Effector memory CD8-positive, alpha-beta T cell (primary cell): Measurements from ENCODE around the gene VPREB3.
A peak's percentile ranks its signal among the peaks of the same experiment; 100 is the strongest.
"Not testable (repeated sequence)": the region's sequence is repeated elsewhere in the genome, so short reads cannot be mapped to it uniquely, and the experiment has no call there.

Source experiments
- ATAC-seq: fragments of 150-1000 bp; cut with Tn5 transposase; replicated peaks from 2 replicates; pipeline ENCODE4 v1.10.0; 2021; ENCODE audit warnings: mild to moderate bottlenecking, moderate library complexity
- DNase-seq, 3 experiments: peaks; one replicate each; pipeline ENCODE4 v3.0.0; 2021
- H3K27ac Mint-ChIP-seq, 2 donors: one replicate each; pipeline ENCODE4 v1.8.0; 2022; ENCODE audit warnings: mild to moderate bottlenecking in 2 of 2, mixed read lengths in 2 of 2, moderate library complexity in 2 of 2
- H3K27me3 Mint-ChIP-seq, 2 donors: one replicate each; pipeline ENCODE4 v1.8.0; 2022; ENCODE audit warnings: mixed read lengths in 2 of 2
- H3K36me3 Mint-ChIP-seq: one replicate; pipeline ENCODE4 v1.8.0; 2022; ENCODE audit warnings: mild to moderate bottlenecking, moderate library complexity, mixed read lengths; ENCODE audit not compliant: insufficient read depth
- H3K4me1 Mint-ChIP-seq, 2 donors: one replicate each; pipeline ENCODE4 v1.8.0; 2022; ENCODE audit warnings: low read depth in 2 of 2, mixed read lengths in 2 of 2
- H3K4me3 Mint-ChIP-seq, 2 donors: one replicate each; pipeline ENCODE4 v1.8.0; 2022; ENCODE audit warnings: mild to moderate bottlenecking in 2 of 2, mixed read lengths in 2 of 2, moderate library complexity in 2 of 2
- H3K9me3 Mint-ChIP-seq, 2 donors: one replicate each; pipeline ENCODE4 v1.8.0; 2022; ENCODE audit warnings: mixed read lengths in 2 of 2

Gene VPREB3

DNA sequence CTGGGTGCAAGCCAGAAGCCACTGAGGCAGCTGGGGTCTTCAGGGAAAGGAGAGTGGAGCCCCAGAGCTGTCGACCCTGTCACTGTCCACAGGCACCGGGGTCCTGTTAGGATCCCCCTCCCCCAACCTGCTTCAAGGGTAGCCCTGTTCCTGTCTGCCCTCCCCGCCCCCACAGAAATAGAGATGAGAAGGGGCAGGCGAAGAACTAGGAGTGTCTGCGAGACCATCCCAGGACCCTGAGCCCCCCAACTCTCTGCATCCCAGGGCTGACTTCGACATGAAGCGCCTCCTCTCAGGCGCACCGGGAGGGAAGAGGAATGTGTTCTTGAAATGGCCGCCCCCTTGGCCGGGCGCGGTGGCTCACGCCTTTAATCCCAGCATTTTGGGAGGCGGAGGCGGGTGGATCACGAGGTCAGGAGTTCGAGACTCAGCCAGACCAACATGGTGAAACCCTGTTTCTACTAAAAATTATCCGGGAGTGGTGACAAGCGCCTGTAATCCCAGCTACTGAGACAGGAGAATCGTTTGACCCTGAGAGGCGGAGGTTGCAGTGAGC lies 2.7 kb downstream of the VPREB3 start:
- Mint-ChIP-seq H3K36me3 (peaks cover 11% of the 10 kb centered on the region), H3K9me3 (no peaks in the 10 kb centered on the region), H3K27me3 (no peaks in the 10 kb centered on the region), H3K4me1 (peaks cover 13 to 17% of the 10 kb centered on the region in 2 donors), H3K27ac (peak overlapping the region; percentile 77 to 83), H3K4me3 (peak overlapping the region; percentile 86 to 87)
- DNase-seq (no peak), ATAC-seq (peak; percentile 1)

DNA sequence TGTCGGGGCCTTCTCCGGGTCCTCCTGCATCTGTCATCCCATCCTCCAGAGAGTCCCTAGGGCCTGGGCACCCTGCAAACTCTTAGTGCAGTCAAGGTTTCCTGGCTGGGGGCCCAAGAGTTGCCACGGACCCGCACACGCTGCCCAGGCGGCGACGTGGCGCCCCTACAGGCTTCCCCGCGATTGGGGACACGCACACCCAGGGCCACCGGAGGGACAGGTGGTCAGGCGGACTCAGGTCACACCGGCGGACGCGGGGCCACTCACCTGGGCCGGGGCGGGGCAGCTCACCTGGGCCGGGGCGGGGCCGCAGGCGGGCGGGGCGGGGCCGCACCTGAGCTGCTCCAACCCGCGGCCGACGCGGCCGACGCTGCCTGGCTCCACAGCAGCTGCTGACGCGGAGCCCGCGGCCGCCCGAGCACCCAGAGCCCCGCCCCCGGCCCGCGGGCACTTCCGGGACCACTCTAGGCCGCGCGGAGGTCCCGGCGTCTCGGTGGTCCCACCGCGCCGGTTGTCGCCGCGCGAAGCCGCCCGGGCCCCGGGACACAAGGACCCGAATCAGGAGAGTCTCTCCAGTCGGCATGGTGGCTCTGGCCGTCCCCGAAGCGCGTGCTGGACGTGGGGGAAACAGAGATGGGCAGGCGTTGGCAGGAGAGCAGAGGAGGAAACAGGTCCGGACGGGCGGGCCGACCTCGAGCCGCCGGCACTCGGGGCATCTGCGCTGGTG lies 3.3 kb downstream of the VPREB3 start, which contains the start of gene ZNF70:
Gene ZNF70 (minus strand): TSS at position 399 of the 727 bp plus-strand sequence. CDS start 5,972 bp downstream, outside the sequence.
- Mint-ChIP-seq H3K4me1 (peaks cover 13 to 17% of the 10 kb centered on the region in 2 donors), H3K27ac (peak within 1 kb of the TSS; percentile 77 to 83)
- ATAC-seq, result peak; percentile 99

DNA sequence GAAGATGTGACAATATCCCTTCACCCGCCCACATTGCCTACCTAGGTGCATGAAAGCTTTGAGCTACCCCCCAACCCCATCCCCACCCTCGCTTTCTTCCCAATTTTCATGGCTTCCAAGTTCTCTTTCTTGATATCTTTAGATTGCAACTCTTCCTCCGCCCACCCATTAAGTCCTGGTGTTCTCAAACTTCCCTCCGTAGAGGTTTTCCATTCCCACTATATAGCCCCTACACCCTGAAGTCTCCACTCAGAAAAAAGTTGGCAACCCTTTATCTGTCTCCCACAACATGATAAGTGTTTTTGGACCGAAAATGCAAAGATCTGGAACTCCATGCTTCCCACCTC lies 3.9 kb downstream of the VPREB3 start:
- no peaks in the 10 kb centered on the region for H3K9me3 Mint-ChIP-seq
- peaks cover 11% of the 10 kb centered on the region for H3K36me3 Mint-ChIP-seq
- peaks cover 14 to 17% of the 10 kb centered on the region in 2 donors for H3K4me1 Mint-ChIP-seq
- DNase-seq (no peak), ATAC-seq (no peak)
- peak overlapping the region; percentile 65 to 83 for H3K27ac Mint-ChIP-seq
- H3K4me3 Mint-ChIP-seq, result peak overlapping the region; percentile 86 to 87
- no peaks in the 10 kb centered on the region for H3K27me3 Mint-ChIP-seq

More for the DNA sequence above, 3.3 kb downstream of the VPREB3 start, which contains the start of gene ZNF70:
- peaks cover 11% of the 10 kb centered on the region for H3K36me3 Mint-ChIP-seq
- DNase-seq, result peak; percentile 81 to 83 (median 83)
- no peaks in the 10 kb centered on the region for H3K27me3 Mint-ChIP-seq
- H3K4me3 Mint-ChIP-seq, result peak within 1 kb of the TSS; percentile 86 to 87
- H3K9me3 Mint-ChIP-seq, result no peaks in the 10 kb centered on the region

DNA sequence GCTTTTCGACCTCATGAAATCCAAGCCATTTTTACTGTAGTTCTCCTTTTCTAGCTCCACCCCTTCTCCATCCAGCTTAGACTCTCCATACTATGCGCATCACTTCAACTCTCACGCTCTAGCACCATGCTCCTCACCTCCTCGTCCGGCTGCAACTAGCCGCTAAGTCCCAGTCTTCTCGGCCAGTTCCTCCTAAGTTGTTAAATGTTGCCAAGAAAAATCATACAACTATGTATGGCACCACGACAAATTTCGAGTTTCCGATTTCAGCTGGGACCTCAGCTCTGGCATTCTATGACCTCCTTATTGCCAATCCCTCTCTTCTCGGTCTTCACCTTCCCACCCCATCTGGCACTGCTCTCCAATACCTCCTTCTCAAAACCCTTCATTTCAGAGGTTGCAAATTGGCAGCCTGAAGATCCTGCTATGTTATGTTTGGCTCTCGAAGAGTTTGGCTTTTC lies 4.4 kb downstream of the VPREB3 start:
- Mint-ChIP-seq H3K4me3 (peak overlapping the region; percentile 86 to 87), H3K36me3 (peaks cover 14% of the 10 kb centered on the region), H3K4me1 (peaks cover 16 to 17% of the 10 kb centered on the region in 2 donors), H3K27ac (no peak overlapping the region), H3K27me3 (no peaks in the 10 kb centered on the region), H3K9me3 (no peaks in the 10 kb centered on the region)
- no peak for ATAC-seq
- DNase-seq, result no peak

DNA sequence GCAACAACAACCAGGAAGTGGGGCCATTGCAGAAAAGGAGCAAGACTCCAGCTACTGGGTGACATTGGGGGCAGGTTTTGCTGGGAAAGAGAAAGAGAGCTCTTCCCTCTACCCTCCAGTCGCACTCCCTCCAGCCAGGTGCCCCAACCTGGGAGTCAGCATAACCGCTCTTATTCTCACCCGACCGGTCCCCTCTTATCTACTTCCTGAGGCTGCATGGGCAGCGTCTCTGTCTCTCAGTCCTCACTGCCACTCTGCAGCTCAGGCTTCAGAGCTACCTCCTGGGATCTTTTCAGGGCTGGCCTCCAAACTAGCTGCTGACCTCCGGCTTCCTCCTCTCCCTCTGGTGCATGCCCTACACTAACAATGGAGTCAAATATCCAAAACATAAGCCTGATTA lies 8.4 kb downstream of the VPREB3 start:
- Mint-ChIP-seq H3K4me3 (no peak overlapping the region), H3K27me3 (no peaks in the 10 kb centered on the region), H3K27ac (peak overlapping the region in 1 of 2 donors; percentile 25), H3K36me3 (peaks cover 22% of the 10 kb centered on the region), H3K4me1 (peaks cover 13% of the 10 kb centered on the region in 2 donors), H3K9me3 (no peaks in the 10 kb centered on the region)
- ATAC-seq, result no peak
- DNase-seq, result no peak

DNA sequence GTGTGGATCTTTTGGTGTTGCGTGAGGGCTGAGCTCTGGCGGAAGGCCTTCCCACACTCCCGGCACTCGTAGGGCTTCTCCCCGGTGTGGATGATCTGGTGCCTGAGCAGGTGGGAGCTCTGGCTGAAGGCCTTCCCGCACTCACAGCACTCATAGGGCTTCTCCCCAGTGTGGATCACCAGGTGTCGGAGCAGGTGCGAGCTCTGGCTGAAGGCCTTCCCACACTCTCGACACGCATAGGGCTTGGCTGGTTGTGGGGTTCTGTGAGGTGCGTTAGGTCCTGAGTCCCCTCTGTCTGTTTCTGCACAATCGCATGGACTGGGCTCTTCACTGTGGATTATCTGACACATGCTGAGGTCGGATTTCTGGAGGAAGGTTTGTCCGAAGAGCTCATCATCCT lies 9.7 kb downstream of the VPREB3 start:
- ATAC-seq, result no peak
- Mint-ChIP-seq H3K27ac (peak overlapping the region in 1 of 2 donors; percentile 60), H3K9me3 (no peaks in the 10 kb centered on the region)

DNA sequence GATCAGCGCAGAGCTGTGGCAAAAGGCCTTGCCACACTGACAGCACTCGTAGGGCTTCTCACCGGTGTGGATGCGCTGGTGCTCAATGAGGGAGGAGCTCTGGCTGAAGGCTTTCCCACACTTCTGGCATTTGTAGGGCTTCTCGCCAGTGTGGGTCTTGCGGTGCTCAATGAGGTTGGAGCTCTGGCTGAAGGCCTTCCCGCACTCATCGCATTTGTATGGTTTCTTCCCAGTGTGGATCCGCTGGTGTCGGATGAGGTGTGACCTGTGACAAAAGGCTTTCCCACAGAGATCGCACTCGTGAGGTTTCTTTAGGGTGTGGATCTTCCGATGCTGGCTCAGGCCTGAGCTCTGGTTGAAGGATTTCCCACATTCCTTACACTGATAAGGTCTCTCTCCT lies 10.2 kb downstream of the VPREB3 start:
- no peak overlapping the region for H3K27ac Mint-ChIP-seq
- H3K4me3 Mint-ChIP-seq, result no peak overlapping the region
- DNase-seq (no peak), ATAC-seq (no peak)
- no peaks in the 10 kb centered on the region for H3K27me3 Mint-ChIP-seq
- H3K9me3 Mint-ChIP-seq, result no peaks in the 10 kb centered on the region
- peaks cover 0 to 3% of the 10 kb centered on the region in 2 donors for H3K4me1 Mint-ChIP-seq
- H3K36me3 Mint-ChIP-seq, result peaks cover 19% of the 10 kb centered on the region

More for the DNA sequence above, 9.7 kb downstream of the VPREB3 start:
- no peak for DNase-seq
- no peaks in the 10 kb centered on the region for H3K27me3 Mint-ChIP-seq
- H3K36me3 Mint-ChIP-seq, result peaks cover 19% of the 10 kb centered on the region
- no peak overlapping the region for H3K4me3 Mint-ChIP-seq
- H3K4me1 Mint-ChIP-seq, result peaks cover under 1 to 3% of the 10 kb centered on the region in 2 donors

DNA sequence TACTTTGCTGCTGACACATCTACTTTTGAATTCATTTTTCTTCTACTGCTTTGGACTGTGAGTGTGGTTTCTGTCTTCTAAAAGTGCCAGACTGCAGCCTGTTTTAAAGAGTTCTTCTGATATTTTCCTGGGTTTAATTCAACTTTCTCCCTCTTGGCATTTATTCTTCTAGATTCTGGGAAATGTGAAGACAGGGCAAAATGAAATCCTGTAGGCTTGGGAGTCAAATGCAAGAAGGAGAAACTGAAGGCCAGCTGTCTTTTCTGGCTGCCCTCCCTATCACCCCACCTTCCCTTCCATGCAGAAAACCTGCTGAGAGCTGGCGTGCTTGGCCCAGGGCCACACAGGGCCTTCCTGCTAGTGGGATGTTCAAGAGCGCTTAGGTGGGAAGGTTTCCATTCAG lies 10.9 kb downstream of the VPREB3 start:
- peaks cover 19% of the 10 kb centered on the region for H3K36me3 Mint-ChIP-seq
- DNase-seq (no peak), ATAC-seq (no peak)
- no peak overlapping the region for H3K4me3 Mint-ChIP-seq
- no peaks in the 10 kb centered on the region for H3K27me3 Mint-ChIP-seq
- peaks cover 0 to 3% of the 10 kb centered on the region in 2 donors for H3K4me1 Mint-ChIP-seq
- H3K27ac Mint-ChIP-seq, result no peak overlapping the region
- H3K9me3 Mint-ChIP-seq, result no peaks in the 10 kb centered on the region

DNA sequence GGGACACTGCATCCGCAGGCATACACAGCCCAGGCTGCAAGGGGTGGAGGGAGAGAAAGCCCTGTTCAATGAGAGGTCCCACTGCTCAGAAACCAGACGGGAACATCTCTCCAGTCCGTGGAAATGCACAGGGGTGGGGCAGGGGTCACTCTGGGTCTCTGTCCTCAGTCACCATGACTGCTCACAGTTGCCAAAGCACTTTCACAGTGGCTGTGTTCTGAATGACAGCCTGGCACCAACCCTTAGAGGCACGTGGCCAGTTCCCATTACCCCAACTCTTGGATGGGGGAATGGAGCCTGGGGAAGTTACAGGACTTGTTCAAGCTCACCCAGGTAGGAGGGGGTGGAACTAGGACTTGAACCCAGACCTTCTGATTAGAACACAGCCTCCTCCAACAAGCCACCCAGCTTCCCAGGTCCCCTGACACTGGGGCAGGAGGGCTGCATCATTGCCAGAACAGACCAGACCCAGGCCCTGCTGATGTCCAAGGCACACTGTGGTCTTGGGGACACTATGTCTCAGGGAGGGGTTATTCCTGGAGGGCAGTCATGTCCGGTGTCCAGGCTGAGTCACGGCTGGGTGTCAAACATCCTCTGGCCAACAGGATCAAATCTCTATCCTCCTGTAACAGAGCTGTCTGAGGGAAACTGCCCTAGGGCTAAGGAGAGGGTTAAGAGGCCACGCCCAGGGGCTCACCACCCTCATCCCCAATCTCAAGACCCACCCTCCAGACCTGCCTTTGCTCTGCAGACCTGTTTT lies 11.5 kb downstream of the VPREB3 start:
- Mint-ChIP-seq H3K4me1 (peaks cover 0 to 3% of the 10 kb centered on the region in 2 donors), H3K4me3 (no peak overlapping the region), H3K27me3 (no peaks in the 10 kb centered on the region), H3K27ac (no peak overlapping the region), H3K9me3 (no peaks in the 10 kb centered on the region), H3K36me3 (peaks cover 19% of the 10 kb centered on the region)
- DNase-seq (no peak), ATAC-seq (no peak)

DNA sequence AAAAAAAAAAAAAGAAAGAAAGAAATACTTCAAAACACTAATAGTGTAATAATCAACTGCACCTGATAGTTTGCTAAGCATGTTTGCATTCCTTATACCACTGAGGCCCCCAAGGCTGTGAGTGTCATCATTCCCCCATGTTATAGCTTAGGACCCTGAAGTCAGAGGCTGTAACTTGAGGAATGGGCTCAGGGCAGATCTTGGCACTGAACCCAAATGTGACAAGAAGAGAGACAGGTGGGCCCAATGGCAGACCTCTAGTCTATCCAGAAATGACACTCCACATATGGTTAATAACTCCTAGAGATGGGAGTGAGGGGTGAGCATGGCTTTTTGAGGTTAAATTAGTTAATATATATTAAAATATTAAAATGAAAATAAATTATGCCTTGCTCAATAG lies 16.5 kb downstream of the VPREB3 start:
- ATAC-seq (no peak), DNase-seq (no peak)
- Mint-ChIP-seq H3K4me3 (no peak overlapping the region), H3K36me3 (no peaks in the 10 kb centered on the region), H3K4me1 (no peaks in the 10 kb centered on the region), H3K9me3 (no peaks in the 10 kb centered on the region), H3K27ac (no peak overlapping the region), H3K27me3 (no peaks in the 10 kb centered on the region)

DNA sequence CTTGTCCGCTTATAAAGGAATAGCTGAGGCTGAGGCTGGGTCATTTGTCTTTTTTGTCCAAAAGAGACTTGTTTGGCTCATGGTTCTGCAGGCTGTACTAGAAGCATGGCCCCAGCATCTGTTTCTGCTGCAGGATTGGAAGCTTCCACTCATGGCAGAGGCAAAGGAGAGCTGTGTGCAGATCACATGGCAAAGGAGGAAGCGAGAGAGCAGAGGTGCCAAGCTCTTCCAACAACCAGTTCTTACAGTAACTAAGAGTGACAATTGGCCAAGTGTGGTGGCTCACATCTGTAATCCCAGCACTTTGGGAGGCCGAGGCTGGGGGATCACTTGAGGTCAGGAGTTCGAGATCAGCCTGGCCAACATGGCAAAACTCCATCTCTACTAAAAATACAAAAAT lies 26.1 kb downstream of the VPREB3 start:
- H3K9me3 Mint-ChIP-seq, H3K36me3 Mint-ChIP-seq, ATAC-seq, H3K4me3 Mint-ChIP-seq, DNase-seq, H3K27ac Mint-ChIP-seq, H3K4me1 Mint-ChIP-seq: not testable (repeated sequence)
- peaks cover 7 to 36% of the 10 kb centered on the region in 2 donors for H3K27me3 Mint-ChIP-seq

DNA sequence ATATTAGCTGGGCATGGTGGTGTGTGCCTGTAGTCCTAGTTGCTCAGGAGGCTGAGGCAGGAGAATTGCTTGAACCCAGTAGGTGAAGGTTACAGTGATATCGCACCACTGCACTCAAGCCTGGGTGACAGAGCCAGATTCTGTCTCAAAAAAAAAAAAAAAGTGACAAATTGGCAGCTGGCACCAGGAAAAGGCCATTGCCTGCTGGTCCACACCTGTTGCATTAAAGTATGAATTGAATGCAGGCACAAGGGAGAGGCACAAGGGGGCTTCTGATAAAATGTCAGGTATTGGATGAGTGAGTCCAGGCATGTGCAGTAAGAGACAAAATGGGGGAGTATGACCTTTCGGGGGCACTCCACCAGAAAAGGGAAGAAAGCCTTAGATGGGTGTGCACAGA lies 31.5 kb downstream of the VPREB3 start:
- Mint-ChIP-seq H3K9me3 (no peaks in the 10 kb centered on the region), H3K4me1 (no peaks in the 10 kb centered on the region), H3K36me3 (no peaks in the 10 kb centered on the region), H3K4me3 (no peak overlapping the region), H3K27me3 (peaks cover 7 to 36% of the 10 kb centered on the region in 2 donors), H3K27ac (no peak overlapping the region)
- DNase-seq (no peak), ATAC-seq (no peak)

DNA sequence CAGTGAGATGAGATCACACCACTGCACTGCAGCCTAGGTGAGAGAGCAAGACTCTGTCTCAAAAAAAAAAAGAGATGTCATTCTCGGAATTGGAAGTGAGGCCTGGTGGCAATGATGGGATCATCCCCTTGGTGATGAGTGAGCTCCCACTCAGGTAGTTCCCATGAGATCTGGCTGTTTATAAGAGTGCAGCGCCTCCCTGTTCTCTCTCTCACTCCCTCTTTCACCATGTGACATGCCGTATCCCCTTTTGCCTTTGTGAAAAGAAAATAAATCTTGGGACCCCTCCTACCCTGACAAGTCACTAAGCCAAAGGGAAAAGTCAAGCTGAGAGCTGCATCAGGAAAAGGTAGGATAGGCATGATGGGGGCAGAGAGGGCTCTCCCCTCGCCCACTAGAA lies 32.1 kb downstream of the VPREB3 start:
- DNase-seq (no peak), ATAC-seq (no peak)
- no peaks in the 10 kb centered on the region for H3K36me3 Mint-ChIP-seq
- H3K27ac Mint-ChIP-seq, result no peak overlapping the region
- no peaks in the 10 kb centered on the region for H3K9me3 Mint-ChIP-seq
- H3K27me3 Mint-ChIP-seq, result peaks cover 7 to 35% of the 10 kb centered on the region in 2 donors
- H3K4me3 Mint-ChIP-seq, result no peak overlapping the region
- peaks cover 2 to 5% of the 10 kb centered on the region in 2 donors for H3K4me1 Mint-ChIP-seq
